ENCODE data around the gene EPB41L4A. TPM values are rescaled to one million over a fixed set of nuclear protein-coding genes. Genes with fewer than 3 reads are reported as not detected.

Gene EPB41L4A
- total and polyA plus RNA-seq, 2 donors (not counting 1 experiment from before 2014, with no cell fraction given) = 0.23 to 0.50 TPM

GRCh38 chr5:112419986-112420864 is 1.1 kb upstream of the EPB41L4A start:
- peak overlapping the region; percentile 42 to 49 (median 46) for H3K4me3 ChIP-seq (replicated peaks in 1 of 4; ENCODE audit: control extremely low read depth in 1 of 4, insufficient read depth in 1 of 4, low read depth in 3 of 4, low read length in 4 of 4)
- no peaks in the 10 kb centered on the region for H3K36me3 ChIP-seq (ENCODE audit: control insufficient read depth, insufficient read depth, low read length)
- no peaks in the 10 kb centered on the region for H3K79me2 ChIP-seq (ENCODE audit: control insufficient read depth, insufficient read depth, low read length)
- H3K9ac ChIP-seq (ENCODE audit: insufficient read depth, low read length) = no peak overlapping the region
- H3K4me2 ChIP-seq (ENCODE audit: extremely low read depth, insufficient read depth, low read length) = peak overlapping the region; percentile 69
- peak overlapping the region; percentile 79 for H2AFZ ChIP-seq (ENCODE audit: low read length)
- TF ChIP-seq, protein P1, sequence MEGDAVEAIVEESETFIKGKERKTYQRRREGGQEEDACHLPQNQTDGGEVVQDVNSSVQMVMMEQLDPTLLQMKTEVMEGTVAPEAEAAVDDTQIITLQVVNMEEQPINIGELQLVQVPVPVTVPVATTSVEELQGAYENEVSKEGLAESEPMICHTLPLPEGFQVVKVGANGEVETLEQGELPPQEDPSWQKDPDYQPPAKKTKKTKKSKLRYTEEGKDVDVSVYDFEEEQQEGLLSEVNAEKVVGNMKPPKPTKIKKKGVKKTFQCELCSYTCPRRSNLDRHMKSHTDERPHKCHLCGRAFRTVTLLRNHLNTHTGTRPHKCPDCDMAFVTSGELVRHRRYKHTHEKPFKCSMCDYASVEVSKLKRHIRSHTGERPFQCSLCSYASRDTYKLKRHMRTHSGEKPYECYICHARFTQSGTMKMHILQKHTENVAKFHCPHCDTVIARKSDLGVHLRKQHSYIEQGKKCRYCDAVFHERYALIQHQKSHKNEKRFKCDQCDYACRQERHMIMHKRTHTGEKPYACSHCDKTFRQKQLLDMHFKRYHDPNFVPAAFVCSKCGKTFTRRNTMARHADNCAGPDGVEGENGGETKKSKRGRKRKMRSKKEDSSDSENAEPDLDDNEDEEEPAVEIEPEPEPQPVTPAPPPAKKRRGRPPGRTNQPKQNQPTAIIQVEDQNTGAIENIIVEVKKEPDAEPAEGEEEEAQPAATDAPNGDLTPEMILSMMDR (conservative IDR thresholded peaks at IDR 0.05 in 1 of 2, IDR thresholded peaks at IDR 0.05 in 1 of 2; ENCODE audit: low read depth in 1 of 2, low read length in 2 of 2) = peak; percentile 57 to 76
- peak; percentile 2 for TF ChIP-seq EZH2 (IDR thresholded peaks at IDR 0.05; ENCODE audit: low read length, missing control alignments)
- DNase-seq (ENCODE audit: low read depth in 2 of 2) = peak; percentile 33 to 54
- H3K4me1 ChIP-seq (ENCODE audit: control insufficient read depth, extremely low read depth, insufficient read depth, low read length) = no peaks in the 10 kb centered on the region
- no peaks in the 10 kb centered on the region for H4K20me1 ChIP-seq (ENCODE audit: control insufficient read depth, extremely low read depth, insufficient read depth, low read length)
- peaks cover 5% of the 10 kb centered on the region for H3K27me3 ChIP-seq (ENCODE audit: control insufficient read depth, insufficient read depth, low read length)
- no peak overlapping the region for H3K27ac ChIP-seq (ENCODE audit: insufficient read depth, low read length)
- no peaks in the 10 kb centered on the region for H3K9me3 ChIP-seq (ENCODE audit: control insufficient read depth, insufficient read depth, low read depth, low read length)

- Histone ChIP-seq H4K20me1 (ENCODE audit: control insufficient read depth, extremely low read depth, insufficient read depth, low read length) (no peaks in the 10 kb centered on the region), H3K9ac (ENCODE audit: insufficient read depth, low read length) (no peak overlapping the region), H3K4me1 (ENCODE audit: control insufficient read depth, extremely low read depth, insufficient read depth, low read length) (no peaks in the 10 kb centered on the region), H3K27ac (ENCODE audit: insufficient read depth, low read length) (no peak overlapping the region), H3K79me2 (ENCODE audit: control insufficient read depth, insufficient read depth, low read length) (no peaks in the 10 kb centered on the region), H3K36me3 (ENCODE audit: control insufficient read depth, insufficient read depth, low read length) (no peaks in the 10 kb centered on the region), H3K4me3 (replicated peaks in 1 of 4; ENCODE audit: control extremely low read depth in 1 of 4, insufficient read depth in 1 of 4, low read depth in 3 of 4, low read length in 4 of 4) (peak overlapping the region; percentile 43 to 50 (median 48)), H3K4me2 (ENCODE audit: extremely low read depth, insufficient read depth, low read length) (peak overlapping the region; percentile 92), H3K27me3 (ENCODE audit: control insufficient read depth, insufficient read depth, low read length) (peaks cover 5% of the 10 kb centered on the region), H3K9me3 (ENCODE audit: control insufficient read depth, insufficient read depth, low read depth, low read length) (no peaks in the 10 kb centered on the region), H2AFZ (ENCODE audit: low read length) (peak overlapping the region; percentile 74)
- DNase-seq (ENCODE audit: low read depth in 2 of 2) = peak; percentile 7 to 8
- TF ChIP-seq, protein P1 (conservative IDR thresholded peaks at IDR 0.05 in 1 of 2, IDR thresholded peaks at IDR 0.05 in 1 of 2; ENCODE audit: low read depth in 1 of 2, low read length in 2 of 2) = no peak
- TF ChIP-seq EZH2 (IDR thresholded peaks at IDR 0.05; ENCODE audit: low read length, missing control alignments) = peak; percentile 65
Observed at GRCh38 chr5:112418659-112419163, 366 bp downstream of the EPB41L4A start.

GRCh38 chr5:112417931-112418658 is 982 bp downstream of the EPB41L4A start:
- Histone ChIP-seq H3K27ac (ENCODE audit: insufficient read depth, low read length) (no peak overlapping the region), H3K79me2 (ENCODE audit: control insufficient read depth, insufficient read depth, low read length) (no peaks in the 10 kb centered on the region), H3K4me3 (replicated peaks in 1 of 4; ENCODE audit: control extremely low read depth in 1 of 4, insufficient read depth in 1 of 4, low read depth in 3 of 4, low read length in 4 of 4) (peak overlapping the region; percentile 43 to 50 (median 48)), H3K9me3 (ENCODE audit: control insufficient read depth, insufficient read depth, low read depth, low read length) (no peaks in the 10 kb centered on the region), H3K36me3 (ENCODE audit: control insufficient read depth, insufficient read depth, low read length) (no peaks in the 10 kb centered on the region), H2AFZ (ENCODE audit: low read length) (peak overlapping the region; percentile 74), H3K9ac (ENCODE audit: insufficient read depth, low read length) (no peak overlapping the region), H4K20me1 (ENCODE audit: control insufficient read depth, extremely low read depth, insufficient read depth, low read length) (no peaks in the 10 kb centered on the region), H3K27me3 (ENCODE audit: control insufficient read depth, insufficient read depth, low read length) (peaks cover 5% of the 10 kb centered on the region), H3K4me1 (ENCODE audit: control insufficient read depth, extremely low read depth, insufficient read depth, low read length) (no peaks in the 10 kb centered on the region), H3K4me2 (ENCODE audit: extremely low read depth, insufficient read depth, low read length) (peak overlapping the region; percentile 92)
- peak; percentile 9 to 23 for DNase-seq (ENCODE audit: low read depth in 2 of 2)
- peak; percentile 9 for TF ChIP-seq EZH2 (IDR thresholded peaks at IDR 0.05; ENCODE audit: low read length, missing control alignments)
- TF ChIP-seq, protein P1 (conservative IDR thresholded peaks at IDR 0.05 in 1 of 2, IDR thresholded peaks at IDR 0.05 in 1 of 2; ENCODE audit: low read depth in 1 of 2, low read length in 2 of 2) = no peak

Measured in fibroblast of lung (primary cell).